ENCODE data around the gene CTSD.

CTSD gene

DNA sequence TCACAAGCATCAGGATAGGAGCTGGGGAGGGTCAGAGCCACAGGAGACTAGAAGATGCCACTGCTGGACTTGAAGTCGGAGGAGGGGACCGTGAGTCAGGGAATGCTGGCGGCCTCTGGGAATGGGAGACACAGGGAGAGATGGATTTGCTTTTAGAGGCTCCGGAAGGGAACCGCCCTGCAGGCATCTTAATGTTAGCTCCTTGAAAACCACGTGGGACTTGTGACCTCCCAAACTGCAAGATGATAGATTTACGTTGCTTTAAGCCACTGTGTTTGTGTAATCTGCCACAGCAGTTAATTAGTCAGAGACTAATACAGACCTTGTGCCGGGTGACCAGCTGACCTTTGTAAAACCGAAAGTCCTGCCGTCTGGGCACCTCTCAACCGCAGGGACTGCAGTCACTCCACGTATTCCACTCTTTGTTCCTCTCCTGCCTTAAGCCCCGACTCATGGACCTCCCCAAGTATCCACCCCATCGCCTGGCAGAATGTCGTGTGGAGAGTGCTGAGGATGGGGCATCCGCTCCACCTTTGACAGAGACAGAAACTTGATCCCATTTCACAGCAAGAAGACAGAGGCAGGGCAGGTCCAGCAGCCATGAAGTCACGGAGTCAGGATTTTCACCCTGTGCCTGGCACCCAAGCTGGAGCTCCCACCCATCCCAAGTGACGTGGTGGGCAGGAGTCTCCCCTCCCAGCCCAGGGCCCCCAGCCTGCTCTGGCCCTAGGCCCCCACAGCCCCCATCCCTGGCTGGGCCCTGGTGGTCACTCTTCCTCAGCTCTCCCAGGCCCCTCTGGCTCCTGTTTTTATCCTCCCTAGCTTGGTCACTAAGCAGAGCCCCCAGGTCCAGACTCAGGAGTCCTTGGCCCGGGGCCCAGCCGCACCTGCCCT lies 19.4 kb upstream of the CTSD start:
- DNase-seq (ENCODE audit: low read depth, low spot score) = no peak

DNA sequence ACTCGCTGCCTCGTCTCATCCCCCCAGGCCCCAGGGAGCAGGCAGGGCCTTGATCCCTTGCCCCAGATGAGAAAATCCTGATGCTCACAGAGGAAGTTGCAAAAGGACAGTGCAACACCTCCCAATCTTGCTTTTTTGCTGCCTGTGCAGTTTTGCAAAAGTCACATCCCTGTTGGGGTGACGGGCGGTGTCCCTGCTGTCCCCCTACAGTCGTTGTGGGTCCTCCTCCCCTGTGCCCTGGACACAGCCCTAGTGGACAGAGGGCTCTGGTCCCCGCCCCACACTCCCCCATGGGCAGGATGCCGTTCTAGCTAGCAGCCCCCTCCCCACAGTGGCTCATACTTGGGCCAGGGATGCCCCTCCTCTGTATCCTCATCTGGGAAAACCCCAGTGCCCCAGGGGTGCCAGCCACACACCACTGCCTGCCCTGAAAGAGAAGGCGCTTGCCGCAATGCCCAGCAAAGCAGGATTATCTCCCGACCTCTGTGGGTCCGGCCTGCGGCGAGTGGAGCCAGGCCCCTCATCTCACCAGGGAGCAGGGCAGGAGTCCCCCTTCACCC lies 18.4 kb upstream of the CTSD start:
- no peak for DNase-seq (ENCODE audit: low read depth, low spot score)

DNA sequence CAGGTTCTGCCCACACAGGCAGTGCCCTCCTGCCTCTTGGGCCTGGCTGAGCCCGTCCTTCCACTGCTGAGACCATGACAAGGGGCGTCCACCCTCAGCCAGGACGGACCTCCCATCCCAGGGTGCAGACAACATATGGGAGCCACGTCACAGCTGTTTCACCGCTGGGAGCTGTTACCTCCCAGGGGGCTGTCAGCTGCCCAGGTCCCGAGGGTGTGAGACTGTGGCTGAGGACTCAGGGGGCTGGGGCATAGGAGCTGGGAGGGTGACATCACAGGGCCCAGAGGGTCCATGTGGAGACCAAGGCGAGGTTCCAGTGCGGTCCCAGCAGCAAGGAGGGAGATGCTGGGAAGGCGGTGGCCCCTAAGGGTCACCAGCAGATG lies 17.9 kb upstream of the CTSD start:
- no peak for DNase-seq (ENCODE audit: low read depth, low spot score)

DNA sequence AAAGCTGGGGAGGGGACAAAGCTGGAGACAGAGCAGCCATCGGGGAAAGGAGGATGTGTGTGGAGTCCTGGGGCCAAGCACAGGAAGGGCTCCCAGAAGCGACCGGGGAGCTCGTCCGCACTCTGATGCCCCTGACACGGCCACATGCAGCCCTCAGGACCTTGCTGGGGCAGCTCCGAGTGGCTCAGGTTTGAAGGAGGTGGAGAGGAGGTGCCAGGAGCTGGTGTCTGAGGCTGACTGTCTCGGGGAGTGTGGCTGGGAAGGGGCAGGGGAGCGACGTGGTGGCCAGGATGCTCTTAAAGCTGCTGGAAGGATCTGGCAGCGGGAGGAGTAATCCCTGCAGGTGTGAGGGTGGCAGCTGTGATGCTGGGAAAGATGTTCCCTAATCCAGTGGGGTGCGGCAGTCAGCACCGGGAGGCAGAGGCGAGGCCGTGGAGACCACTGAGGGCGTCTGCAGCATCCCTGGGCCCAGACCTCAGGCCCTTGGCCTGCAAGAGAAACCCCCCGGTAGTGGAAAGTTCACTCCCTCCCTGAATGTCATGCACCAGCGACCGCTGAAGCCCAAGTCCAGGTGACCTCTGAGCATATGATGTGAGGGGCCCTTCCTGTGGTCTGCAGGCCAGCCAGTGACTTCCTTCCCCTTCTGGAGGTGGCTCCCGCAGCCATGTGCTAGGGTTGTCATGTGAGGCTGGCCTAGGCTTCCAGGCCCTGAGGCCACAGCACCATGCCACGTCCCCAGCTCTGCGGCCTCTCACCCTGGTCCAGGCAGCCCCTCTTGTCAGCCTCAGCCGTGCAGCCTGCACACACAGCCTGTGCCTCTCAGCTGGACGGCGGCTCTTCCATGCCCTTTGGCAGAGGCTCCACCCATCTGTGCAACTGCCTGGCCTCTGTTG lies 17.2 kb upstream of the CTSD start:
- DNase-seq (ENCODE audit: low read depth, low spot score) = no peak

DNA sequence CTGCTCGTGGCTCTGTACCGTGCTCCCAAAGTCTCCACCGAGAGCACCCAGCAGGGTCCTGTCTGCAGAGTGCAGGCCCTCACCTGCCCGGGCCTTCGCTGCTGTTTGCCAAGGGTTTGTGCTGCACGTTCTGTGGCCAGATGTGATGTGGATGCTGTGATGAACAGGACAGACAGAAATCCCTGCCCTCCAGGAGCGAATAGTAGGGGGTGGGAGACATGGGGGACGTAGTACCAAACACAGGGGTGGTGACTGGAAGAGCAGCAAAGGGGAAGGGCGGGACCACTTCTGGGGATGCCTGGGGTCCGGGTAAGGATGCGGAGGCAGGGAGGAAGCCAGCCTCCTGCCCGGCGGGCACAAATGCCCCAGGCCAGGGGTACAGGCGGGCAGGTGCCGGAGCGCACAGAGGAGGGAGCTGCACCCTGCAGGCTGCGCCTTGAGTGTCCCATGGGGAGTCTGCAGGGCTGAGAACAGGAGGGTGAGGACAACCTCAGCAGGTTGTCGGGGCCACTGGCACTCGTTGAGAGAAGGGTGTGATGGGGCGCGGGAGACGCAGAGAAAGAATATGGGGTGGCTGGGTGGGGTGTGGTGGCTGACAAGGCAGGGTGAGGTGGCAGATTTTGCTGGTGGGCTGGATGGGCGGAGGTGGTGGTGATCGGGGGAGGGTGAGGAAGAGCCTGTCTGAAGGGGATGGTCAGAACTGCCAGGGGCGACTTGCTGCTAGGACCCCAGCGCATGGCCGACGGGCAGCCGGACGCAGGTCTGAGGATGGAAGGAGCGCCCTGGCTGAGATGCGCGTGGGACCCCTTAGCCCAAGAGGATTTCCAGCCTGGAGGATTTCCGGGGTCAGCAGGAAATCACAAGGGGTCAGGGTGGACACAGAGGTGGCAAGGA lies 16.3 kb upstream of the CTSD start:
- no peak for DNase-seq (ENCODE audit: low read depth, low spot score)

DNA sequence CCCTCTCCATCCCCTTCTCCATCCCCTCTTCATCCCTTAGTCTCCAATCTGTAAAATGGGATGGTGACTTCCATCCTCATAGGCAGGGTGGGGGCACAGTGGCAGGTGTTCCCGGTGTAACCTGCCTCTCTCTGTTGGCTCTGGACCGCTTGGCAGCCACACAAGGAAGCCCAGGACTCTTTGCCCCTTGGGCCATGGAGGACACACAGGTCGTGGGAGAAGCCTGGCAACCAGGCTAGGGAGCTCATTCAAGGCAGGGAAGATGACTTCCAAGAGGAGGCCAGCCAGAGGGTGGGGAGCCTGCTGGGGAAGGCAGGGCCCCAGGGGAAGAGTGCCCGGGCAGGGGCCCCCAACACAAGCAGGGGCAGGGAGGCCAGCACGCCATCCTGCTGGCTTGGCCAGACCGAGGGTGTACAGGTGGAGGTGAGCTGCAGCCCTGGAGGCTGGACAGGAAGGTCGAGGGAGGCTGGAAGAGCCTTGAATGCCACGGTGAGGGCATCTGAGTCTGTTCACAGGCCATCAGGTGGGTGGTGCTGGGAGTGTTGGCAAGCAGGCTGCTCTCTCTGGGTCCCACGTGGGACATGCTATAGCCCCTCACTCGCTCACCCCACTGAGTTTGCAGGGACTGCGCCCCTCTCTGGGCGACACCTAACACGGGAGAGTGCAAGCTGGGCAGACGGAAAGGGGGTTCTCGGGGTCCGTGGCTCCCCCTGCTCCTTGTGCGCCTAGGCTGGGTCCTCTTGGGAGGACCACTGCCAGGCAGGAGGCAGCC lies 15.5 kb upstream of the CTSD start:
- DNase-seq (ENCODE audit: low read depth, low spot score) = no peak

DNA sequence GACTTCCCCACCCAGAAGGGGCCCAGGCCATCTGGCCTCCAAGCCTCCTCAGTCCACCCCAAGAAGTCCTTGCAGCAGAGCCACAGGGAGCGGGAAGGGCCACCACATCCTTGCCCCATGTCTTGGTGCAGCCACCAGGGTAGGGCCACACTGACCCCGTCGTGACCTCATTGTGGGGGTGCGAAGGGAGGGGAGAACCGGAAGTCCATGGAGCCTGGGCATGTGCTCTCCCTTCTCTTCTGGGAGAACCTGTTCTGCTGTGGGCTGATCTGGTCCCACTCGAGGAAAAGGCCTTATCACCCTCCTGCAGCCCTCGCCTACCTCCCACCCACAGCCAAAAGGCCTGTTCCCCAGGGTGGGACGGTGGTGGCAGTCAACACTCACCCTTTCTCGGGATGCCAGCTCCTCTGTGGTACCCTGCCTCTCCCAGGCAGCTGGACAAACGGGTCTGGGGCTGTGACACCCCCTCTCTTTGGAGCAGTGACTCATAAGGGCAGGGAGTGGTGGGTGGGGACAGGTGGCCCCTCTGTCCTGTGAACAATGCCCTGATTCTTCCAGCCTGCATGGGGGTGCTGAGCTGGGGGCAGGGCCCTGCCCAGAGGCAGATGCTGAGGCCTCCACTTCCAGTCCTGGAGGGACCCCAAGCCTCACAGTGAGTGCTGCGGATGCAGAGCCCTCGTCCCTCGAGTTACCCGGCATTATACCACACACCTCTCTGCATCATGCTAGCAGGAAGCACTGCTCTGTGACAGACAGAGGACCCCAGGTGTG lies 14.6 kb upstream of the CTSD start:
- DNase-seq (ENCODE audit: low read depth, low spot score) = no peak

DNA sequence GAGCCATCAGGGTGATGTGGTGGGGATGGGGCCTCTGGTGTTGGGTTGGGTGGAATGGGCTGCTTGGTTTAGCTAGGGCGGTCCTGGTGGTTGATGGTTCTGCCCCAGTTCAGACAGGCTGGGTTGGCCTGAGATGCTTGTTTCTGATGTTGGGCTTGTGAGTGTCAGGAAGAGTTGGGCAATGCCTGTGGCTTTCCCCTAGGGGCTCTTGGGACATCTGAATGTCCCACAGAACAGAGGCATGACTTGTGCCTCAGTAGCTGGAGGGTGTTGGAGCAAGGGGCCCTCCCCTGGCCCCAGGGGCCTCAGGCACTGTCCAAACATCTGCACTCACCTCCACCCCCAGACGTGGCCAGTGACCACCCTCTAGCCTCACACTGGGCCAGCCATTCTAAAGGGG lies 14.0 kb upstream of the CTSD start:
- no peak for DNase-seq (ENCODE audit: low read depth, low spot score)

DNA sequence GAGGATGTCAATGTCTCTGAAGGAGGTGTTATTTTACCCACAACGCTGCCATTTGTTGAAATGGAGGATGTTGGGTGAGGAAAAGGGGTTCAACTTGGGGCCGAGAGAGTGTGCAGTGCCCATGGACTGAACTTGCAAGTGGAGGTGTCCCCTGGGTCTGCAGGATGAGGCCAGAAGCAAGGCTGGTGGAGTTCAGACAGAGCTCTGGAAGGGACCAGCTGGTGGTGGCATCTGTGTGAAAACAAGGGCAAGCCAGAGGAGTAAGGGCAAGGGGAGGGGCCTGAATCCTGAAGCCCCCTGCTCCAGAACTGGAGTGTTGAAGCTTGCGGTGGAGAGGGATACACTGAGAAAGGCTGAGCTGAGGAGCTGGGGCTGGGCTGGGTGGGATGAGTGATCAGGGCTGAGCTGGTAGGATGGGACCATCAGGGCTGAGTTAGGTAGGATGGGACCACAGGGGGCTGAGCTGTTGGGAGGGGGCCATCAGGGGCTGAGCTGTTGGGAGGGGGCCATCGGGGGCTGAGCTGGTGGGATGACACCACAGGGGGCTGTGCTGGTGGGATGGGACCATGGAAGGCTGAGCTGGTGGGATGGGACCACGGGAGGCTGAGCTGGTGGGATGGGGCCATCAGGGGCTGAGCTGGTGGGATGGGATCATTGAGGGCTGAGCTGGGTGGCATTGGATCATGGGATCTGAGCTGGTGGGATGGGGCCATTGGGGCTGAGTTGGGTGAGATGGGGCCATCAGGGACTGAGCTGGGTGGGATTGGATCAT lies 13.4 kb upstream of the CTSD start:
- DNase-seq (ENCODE audit: low read depth, low spot score) = no peak

DNA sequence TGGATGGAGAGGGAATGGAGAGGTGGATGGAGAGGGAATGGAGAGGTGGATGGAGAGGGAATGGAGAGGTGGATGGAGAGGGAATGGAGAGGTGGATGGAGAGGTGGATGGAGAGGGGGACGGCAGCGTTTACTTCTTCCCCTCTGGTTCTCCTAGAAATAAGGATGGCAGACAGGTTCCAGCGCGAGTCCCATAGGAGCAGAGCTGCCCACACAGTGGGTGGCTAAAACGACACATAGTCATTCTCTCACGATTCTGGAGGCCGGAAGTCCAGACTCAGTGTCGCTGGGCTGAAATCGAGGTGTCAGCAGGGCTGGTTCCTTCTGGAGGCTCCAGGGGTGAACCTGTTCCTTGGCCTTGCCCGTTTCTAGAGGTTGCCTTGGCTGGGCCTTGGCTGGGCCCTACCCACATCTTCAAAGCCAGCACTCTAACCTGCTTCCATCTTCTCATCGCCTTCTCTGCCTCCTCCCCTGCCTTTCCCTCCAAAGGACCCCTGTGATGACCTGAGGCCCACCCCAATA lies 12.7 kb upstream of the CTSD start:
- no peak for DNase-seq (ENCODE audit: low read depth, low spot score)

DNA sequence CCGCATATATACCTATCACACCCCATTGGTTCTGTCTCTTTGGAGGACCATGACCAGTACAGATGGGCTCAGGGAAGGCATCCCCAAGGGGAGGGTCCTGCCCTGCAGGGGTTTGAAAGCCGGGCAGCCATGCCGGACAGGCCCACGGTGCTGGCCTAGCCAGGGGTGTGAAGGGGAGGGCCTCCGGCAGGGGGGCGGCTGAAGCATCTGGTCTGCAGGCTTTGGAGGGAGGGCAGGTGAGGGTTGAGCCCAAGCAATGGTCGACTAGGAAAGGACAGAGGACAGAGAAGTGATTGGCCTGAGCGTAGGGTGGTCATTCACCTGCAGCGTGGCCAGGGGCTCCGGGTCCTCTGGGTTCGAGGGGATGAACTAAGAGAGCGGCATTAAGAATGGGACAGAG lies 11.2 kb upstream of the CTSD start:
- DNase-seq (ENCODE audit: low read depth, low spot score) = no peak

DNA sequence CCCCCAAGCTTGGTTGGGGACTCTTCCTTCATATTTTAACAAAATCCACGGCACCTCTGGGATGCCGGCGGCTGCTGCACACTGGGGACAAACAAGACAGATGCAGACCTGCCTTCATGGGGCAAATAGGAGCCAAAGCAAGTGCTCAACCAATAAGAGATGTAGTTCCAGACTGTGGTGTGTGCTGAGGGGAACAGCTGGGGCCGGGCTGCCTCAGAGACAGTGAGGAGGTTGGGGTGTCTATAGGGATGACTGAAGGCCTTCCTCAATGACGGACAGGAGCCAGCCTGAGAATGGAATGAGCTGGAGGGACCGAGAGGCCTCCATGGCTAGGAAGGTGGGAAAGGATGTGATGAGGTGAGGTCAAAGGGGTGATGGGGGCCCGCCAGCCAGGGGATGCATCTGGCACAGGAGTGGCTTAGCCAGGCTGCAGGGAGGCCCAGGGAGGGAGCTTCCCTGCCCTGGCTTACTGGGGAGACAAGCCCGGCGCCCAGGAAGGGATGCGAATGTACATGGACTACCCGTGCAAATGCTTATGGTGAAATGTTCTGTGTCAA lies 10.3 kb upstream of the CTSD start:
- DNase-seq (ENCODE audit: low read depth, low spot score) = no peak

DNA sequence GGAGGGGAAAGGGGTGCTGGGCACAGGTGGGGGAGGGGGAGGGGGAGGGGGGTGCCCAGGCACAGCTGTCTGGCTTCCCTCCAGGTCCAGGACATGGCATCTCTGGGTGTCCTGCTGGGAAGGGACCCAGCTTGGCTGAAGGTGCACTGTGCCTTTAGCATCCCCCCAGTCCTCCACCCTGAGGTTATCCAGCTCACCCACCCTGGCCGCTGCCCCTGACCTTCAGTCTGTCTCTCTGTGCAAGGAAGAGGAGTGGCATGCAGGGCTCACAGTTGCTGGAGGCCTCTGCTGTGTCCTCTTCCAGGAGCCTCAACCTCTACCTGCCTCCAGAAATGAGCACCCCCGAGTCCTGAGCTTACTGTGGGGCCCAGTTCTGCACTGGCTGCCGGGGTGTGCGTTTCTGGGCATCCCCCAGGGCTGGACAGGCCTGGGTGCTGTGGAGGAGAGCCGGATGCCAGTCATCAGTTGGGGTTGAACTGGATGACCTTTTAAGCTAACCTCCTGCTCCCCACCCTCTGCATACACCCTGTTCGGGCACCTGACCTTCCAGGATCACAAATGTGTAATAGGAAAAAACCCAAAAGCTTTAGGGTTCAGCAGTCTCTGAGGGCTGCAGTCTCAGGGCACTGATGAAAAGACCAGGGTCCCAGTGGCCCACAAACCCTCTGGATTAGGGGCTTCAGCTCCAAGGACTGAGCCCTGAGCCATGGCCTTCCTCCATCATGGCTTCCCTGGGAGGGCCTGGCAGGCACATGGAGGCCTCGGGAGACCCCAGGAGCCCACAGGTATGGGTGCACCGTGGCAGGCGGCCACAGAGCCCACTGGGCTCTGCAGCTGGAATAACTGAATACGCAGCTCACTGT lies 9.6 kb upstream of the CTSD start:
- DNase-seq (ENCODE audit: low read depth, low spot score) = no peak

DNA sequence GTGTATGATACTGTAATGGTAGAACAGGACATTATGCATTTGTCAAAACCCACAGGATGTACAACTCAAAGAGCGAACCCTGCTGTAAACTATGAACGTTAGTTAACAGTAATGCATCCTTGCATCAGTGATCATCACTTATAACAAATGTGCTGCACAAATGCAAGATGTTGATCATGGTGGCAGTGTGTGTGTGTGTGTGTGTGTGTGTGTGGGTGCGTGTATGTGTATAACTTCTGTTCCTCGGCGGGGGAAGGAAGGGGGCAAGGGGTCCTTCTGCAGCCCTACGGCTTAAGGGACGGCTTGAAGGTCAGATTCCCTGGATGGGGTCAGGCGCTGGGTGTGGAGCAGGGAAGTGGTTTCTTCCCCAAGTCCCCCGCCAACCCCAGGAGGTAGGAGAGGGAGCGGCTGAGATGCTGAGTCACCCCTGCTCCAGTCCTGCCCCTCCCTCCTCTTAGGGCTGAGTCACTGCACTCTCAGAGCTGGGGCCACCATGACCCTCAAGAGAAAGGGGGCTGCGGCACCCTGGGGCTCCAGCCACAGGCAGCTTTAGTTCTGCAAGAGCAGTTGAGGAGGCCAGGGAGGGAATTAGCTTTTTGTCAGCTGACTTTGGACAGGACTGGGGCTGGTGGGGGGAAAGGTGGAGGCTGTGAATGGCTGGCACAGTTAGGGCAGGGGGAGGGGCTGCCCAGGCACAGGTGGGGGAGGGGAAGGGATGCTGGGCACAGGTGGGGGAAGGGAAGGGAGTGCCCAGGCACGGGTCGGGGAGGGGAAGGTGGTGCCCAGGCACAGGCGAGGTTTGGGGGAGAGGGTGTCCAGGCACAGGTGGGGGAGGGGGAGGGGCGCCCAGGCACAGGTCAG lies 8.8 kb upstream of the CTSD start:
- DNase-seq (ENCODE audit: low read depth, low spot score) = peak; percentile 85

DNA sequence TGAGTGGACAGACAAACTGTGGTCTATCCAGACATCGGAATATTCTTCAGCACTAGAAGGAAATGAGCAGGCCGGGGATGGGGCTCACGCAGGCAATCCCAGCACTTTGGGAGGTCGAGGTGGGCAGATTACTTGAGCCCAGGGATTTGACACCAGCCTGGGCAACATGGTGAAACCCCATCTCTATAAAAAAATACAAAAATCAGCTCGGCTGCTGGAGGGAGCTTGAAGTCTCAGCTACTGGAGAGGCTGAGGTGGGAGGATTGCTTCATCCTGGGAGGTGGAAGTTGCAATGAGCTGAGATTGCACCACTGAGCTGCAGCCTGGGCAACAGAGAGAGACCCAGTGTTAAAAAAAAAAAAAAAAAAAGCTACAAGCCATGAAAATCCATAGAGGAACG lies 8.0 kb upstream of the CTSD start:
- DNase-seq (ENCODE audit: low read depth, low spot score) = no peak

DNA sequence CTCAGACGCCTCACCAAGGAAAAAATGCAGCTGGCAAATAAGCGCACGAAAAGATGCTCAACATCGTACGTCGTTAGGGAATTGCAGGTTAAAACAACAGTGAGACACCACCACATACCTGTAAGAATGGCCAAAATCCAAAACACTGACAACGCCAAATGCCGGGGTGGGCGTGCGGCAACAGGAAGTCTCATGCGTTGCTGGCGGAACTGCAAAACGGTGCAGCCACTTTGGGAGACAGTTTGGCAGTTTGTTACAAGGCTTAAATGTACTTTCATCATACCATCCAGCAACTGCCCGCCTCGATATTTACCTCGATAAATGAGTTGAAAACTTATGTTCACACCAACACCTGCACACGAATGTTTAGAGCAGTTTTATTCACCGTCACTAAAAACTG lies 7.5 kb upstream of the CTSD start:
- no peak for DNase-seq (ENCODE audit: low read depth, low spot score)

DNA sequence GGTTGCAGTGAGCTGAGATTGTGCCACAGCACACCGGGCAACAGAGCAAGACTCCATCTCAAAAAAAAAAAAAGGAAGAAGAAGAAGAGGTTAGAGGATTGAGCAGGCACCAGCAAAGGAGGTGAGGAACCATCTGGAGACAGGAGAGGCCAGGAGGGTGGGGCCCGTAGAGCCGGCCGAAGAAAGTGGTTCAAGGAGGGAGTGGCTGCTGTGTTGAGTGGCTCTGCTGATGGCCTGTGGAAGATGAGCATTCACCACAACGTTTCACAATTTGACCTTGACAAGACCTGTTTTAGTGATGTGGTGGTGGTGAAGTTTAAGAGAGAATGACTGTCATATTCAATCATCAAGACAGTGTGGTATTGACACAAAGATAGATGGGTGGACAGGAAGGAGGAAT lies 6.8 kb upstream of the CTSD start:
- no peak for DNase-seq (ENCODE audit: low read depth, low spot score)
